Stimulated activated CD8-positive, alpha-beta memory T cell treated with anti-CD3 and anti-CD28 coated beads, Interleukin-12 subunit alpha, Interleukin-12 subunit beta, amount 100 ng/mL, for 1 hour (primary cell): ENCODE results near the gene OSBPL3.

ENCODE experiments used
- DNase-seq: peaks from one replicate; pipeline ENCODE4 v3.0.0-alpha.2; 2020; ENCODE audit warnings: low read depth

Gene OSBPL3

DNA sequence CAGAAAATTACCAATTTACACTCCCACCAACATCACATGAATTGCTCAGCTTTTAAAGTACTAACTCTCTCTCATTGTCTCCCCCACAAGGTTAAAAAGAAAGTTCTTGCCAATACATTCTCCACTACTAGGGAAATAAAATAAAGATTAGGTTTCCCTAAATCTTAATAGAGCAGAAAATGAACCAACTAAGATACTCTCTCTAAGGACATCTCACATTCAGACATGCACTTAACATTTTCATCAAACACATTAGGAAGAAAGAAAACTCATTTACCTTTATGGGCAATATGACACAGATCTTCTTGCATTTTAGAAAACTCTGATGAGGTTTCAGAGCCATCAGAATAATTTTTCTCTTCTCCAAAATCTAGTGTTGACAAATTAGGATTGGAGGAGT, 118.6 kb downstream of the OSBPL3 start:
- DNase-seq, result no peak

DNA sequence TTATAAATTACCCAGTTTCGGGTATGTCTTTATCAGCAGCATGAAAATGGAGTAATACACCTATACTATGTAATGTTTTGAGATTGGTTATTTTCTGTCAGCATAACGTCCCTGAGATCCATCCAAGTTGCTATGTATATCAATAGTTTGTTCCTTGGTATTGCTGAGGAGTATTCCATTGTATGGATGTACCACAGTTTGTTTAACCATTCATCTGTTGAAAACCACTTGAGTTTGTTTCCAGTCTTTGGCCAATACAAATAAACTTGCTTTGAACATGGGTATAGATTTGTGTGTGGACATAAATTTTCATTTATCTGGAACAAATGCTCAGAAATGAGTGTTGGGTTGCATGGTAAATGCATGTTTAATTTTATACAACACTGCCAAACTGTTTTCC, 119.4 kb downstream of the OSBPL3 start:
- DNase-seq, result no peak

DNA sequence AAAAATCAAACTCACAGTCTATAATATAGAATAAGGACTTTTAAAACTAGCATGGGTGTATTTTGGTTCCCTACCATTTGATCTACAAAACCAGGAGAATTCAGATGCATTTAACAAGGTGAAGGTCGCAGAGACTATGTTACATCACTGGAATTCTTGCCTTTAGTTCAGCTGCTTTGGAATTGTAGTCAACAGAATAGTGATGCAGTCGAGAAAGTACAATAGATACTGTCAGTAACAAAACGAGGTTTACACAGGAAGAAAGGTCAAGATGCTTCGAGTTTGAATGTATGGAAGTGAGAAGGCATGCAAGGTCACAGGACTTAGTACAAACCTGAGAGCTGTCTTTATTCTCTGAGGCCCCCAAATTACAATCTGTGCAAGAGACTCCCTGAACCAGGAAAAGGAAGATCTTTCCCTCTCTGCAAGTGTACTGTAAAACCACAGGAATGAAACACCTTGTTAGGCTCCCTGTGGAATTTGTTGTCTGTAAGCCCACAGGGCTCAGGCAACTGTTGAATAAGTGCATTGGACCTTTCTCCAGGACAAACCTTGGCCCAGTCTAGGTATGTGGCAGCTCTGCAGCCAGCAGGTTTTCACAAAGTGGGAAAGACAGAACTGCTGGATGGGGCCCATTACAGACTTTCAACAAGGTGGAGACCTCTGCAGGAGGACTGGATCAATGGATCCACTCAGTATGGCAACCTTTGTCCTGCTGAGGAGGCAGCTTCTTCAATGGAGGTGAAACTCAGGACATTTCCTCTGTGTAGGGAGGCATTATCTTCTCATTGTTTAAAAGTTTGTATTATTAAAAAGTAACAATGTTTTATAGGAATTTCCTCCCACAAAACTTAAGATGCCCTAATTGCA, 121.6 kb downstream of the OSBPL3 start:
- no peak for DNase-seq

DNA sequence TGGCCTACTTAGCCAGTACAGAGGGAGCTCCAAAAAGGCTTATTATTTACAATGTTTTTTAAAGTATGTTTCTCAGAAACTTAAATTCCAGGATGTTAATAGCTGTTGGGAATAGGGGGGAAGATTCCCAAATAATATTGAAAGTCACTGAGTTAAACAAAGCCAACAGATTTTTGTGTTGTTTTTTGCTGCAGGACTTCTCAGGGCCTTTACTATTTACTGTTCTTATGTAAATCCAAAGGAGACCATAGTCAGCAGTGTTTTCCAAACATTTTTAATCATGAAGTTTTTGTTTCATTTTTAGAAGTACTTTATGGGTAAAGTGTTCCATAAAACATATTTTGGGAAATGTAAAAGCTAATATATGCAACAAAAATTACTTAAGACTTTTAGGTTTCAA, 122.4 kb downstream of the OSBPL3 start:
- no peak for DNase-seq

DNA sequence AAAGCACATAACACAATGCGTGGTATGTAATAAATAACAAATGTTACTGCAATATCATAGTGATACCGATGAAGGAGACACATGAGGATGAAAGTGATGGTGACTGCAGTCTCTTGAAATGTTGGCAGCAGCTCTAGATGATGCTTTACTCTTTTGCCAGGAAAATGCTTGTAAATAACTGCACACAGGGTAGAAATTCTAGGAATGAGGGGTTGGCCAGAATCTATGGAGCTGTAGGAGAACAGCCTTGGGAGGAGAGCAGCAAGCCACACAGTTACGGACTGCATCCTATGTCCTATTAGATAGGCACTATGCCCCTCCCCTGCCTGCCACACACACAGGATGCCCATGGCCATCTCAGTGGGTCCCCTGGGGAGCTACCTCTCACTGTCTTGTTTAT, 125.1 kb downstream of the OSBPL3 start:
- DNase-seq, result no peak

DNA sequence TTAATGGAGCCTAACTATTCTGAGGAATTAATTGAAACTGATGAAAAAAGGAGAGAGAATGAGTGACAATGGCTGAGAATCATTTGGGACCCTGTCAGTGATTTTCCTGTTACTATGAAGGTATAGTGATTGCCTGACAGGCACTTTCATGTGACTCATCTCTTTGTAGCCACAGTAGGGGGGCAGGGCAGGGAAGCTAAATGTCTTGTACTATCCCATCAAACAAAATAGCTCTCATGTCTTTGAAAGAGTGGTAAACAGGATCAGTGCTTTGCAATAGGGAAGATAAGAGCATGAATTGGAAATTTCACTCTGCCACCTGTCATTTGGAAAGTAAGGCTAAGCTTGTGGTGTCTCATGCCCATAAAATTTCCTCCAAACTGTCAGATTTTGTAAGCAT, 128.2 kb downstream of the OSBPL3 start:
- no peak for DNase-seq

DNA sequence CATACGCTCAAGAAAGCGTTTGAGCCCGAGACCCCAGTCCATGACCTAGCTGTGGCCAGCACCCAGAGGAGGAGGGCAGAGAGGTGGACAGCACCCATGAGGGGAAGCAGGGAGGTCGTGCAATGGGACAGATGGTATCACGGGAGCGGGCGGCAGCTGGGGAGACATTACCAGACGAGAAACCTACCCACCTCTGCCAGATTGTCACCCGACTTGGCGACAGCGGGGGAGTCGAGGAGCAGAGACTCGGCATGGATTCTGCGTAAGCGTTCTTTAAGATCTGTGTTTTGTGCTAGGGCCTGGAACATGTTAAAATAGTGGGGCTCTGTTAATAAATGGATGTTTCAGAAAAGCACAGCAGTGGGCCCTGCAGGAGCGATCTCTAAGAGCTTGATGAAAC, 131.1 kb downstream of the OSBPL3 start:
- DNase-seq, result no peak

DNA sequence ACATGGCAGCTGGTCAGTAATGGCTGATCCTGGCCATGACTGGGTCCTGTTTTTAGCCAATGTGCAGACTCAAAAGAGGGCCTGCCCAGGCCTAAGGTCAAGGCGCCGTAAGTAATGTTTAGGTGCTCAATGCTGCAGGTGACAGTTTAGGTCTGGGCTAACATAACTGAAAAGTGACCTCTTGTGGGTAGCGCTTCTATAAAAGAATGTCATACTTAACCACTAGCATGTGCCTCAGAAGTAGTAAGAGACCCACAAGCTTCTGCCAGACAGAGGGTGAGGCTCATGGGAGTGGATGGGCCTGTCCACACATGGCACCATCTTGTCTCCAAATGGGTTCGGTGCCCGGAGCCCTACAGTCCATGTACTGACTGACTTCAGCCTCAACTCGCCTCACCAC, 132.2 kb downstream of the OSBPL3 start:
- no peak for DNase-seq

DNA sequence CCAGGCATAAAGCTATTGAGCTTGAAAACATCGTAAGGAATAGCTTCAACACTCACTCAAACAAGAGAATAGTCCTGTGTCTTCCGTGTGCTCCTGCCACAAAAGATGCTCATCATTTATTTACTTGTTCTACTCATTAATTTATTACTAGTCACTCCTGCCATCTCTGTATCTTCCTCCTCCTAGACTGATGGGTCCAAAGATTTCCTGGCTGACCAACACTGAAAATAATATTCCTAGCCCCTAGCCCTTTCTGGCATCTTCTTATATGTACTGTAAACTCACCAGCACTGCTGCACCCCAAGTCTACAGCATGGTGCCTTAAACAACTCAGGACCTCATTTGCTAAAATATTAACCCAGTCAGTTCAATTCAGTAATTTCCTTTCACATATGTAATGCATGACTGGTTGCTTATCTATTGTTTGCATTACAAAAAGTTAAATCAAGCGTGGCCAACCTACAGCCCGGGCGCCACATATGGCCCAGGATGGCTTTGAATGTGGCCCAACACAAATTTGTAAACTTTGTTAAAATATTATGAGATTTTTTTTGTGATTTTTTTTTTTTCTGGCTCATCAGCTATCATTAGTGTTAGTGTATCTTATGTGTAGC, 136.1 kb downstream of the OSBPL3 start:
- no peak for DNase-seq

DNA sequence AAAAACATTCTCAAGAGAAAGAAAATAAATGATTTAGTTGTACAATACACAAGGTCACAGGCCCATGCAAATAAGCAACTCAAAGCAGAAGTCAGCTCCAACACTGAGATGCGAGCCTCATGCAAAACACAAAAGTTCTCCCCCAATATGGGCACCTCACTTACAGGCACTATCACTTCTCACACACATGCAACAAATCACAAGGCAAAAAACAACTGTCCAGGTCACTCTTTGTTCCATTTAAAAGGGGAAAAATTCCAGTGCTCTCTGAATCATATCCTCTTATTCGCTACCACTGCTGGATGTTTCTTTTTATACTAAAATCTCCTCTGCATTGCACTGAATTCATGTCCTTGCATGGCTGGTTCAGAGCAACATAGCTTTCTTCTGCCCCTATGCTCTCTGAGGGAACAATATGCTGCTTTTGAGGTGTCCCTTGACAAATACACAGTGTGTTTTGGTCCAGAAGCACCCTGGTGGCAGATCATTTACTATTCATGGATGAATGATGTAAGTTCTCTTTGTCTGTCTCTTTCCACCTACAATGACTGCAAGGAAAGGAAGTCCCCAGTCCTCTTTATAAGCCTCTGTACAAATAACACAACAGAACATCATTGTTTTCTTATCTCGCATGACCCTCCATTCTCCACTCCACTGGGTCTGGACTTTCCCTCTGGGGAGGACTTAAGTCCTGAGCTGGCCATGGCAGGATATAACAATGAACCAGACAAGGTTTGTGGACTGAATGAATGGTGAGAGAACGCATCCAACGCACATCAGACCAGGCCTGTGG, 137.3 kb downstream of the OSBPL3 start:
- no peak for DNase-seq

DNA sequence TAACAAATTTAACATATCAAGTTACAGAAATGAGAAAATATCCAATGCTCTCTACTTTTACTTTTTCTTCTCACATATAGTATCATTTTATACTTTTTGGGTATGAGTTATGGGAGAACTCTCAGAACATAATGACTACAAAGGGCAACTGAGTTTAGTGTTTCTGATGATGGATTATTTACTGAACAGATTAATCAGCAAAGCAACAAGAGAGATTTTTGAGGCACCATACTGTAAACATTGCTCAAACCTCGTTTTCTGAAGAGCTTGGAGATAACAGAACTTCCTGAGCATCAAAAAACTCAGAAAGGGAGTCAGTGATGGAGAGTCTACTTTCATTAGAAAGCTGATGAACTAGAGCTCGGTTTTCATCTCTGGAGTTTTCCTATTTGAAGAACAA, 137.9 kb downstream of the OSBPL3 start:
- no peak for DNase-seq

DNA sequence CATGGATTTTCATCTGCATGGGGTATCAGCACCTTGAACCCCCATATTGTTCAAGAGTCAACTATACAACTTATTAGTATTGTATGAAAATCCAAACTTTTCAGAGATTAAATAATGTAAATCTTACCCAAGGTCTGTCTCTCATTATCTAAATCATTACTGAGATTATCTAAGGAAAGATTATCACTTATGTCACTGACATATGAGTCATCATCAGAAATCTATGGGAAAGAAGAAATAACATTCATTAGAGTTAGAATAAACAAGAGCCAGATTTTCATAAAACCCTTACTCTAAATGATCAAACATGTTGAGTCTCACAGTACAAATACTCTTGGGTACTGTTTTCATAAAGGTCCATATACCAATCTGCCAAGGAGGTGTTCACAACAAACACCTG, 139.4 kb downstream of the OSBPL3 start:
- DNase-seq, result no peak

DNA sequence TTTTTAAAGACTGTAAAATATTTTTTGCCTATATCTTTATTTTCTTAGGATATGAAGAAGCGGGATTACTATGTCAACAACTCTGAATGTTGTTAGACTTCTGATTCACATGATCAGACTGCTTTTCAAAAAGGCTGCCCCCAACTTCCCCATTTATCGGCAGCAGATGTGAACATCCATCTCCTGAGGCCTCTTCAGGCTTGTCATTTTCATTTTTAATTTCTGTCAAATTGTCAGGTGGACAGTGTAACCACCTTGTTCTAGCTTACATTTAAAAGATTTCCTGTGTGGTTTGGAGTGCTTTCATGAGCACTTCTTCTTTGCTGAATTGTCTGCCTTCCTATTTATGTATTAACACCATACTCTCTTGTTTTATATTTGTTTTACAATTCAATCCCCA, 143.9 kb downstream of the OSBPL3 start:
- DNase-seq, result no peak

DNA sequence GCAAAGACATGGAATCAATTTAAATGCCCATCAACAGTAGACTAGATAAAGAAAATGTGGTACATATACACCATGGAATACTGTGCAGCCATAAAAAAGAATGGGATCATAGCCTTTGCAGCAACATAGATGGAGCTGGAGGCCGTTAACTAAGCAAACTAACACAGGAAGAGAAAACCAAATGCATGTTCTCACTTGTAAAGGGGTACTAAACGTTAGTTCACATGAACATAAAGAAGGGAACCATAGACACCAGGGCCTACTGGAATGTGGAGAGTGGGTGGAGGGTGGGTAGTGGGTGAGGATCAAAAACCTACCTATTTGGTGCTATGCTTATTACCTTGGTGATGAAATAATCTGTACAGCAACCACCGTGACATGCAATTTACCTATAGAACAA, 144.3 kb downstream of the OSBPL3 start:
- DNase-seq, result no peak

DNA sequence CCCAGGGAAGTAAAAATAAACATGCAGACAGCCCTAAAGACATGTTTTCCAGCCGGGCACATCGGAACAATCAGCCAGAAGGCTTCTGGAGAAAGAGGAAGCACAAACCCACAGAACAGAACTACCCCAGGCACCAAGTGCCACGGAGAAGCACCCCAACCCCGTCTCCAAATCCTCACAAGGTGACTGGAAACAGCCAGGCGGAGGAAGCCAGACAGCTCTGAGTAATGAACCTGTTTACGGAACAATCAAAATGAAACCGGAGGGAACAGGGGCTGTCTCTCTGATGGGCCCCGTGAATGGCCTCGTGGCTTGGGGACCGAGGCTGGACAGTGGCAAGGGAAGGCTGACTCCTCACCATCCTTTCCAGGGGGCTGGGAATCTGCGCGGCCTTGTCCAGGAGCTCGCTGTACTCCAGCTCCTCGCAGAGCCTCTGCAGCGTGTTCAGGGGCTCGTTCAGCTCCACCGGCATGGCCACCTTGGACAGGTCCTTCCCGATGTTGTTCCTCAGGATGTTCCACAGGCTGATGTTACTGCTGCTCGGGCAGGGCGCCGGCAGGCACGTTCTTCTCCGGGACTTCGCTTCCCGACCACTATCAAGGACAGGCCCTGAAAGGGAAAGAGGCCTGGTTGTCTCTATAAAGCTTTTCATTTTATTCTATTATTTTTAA, 145.7 kb downstream of the OSBPL3 start:
- DNase-seq, result no peak

DNA sequence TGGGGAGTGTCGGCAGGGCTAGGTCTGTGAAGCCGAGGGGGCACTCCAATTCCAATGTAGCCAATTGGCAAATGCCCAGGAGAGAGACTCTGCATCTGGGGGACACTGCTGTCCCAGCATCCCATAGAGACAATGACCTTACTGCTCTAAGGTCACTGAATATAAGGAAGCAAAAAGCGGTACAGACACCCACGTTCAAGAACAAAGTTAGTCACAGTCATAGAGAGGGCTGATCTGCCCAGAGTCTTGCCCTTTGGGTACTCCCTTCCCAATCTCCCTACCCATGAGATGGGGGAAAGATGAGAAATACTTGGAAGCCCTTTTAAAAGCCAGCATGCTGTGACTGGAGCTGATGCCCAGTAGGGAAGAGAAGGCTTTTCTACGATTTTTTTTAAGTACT, 146.4 kb downstream of the OSBPL3 start:
- no peak for DNase-seq

DNA sequence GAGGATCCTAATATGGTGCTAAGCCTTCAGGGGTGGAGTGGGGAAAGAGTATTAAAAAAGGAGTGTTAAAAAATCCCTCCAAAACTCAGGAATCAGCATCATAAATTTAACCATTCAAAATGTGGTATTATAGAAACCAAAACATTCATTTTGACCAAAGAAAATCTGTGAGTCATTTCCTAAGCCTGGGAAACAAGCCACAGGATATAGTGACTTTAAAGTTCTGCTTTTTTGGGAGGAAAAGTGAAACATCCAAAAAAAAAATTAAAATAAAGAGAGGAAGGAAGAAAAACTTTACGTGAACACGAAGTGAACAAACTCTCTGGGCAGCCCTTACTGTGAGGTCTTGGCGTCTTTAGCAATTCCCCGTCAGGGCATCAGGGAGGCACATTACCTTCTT, 148.7 kb downstream of the OSBPL3 start:
- no peak for DNase-seq

DNA sequence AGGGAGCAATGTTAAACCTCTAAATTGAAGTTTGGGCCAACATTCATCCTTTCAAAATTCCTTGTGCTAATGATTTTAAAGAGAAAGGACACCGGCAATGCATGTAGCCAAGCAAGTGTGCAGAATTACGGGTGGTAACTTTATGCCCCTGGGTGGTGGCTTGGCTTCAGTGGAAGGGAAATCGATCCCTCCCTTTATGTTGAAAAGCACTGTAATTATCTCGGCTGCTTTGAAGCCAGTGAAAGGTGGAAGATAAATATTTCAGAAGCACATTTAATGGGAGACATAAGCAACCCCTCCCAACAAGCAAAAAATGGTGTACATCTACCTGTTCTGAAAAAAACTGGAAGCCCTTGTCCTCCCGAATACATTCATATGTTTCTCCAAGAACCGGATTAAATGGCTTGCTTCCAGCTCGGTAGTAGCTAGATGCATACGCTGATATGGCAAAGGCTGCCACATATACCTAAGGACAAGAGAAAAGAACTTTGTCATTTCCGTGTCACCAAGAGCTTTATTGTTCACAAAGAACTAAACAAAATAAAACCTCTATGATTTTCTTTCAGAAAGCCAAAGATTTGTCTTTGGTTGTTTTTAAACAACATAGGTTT, 149.4 kb downstream of the OSBPL3 start:
- no peak for DNase-seq

DNA sequence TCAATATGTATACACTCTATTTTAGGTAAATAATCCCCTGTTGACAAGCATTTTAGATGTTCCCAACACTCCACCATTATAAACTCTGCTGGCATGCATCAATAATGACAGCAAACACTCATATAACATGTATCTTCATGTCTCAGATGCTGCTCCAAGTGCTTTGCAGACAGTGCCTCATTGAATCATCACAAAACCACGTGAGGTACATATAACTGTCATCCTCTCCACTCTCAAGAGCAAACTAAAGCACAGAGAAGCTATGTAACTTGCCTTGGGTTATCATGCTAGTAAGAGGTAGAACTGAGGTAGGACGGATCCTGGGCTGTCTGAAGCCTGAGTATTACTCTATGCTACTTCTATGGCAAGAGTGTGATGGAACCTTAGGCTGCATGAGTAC, 150.2 kb downstream of the OSBPL3 start:
- no peak for DNase-seq

DNA sequence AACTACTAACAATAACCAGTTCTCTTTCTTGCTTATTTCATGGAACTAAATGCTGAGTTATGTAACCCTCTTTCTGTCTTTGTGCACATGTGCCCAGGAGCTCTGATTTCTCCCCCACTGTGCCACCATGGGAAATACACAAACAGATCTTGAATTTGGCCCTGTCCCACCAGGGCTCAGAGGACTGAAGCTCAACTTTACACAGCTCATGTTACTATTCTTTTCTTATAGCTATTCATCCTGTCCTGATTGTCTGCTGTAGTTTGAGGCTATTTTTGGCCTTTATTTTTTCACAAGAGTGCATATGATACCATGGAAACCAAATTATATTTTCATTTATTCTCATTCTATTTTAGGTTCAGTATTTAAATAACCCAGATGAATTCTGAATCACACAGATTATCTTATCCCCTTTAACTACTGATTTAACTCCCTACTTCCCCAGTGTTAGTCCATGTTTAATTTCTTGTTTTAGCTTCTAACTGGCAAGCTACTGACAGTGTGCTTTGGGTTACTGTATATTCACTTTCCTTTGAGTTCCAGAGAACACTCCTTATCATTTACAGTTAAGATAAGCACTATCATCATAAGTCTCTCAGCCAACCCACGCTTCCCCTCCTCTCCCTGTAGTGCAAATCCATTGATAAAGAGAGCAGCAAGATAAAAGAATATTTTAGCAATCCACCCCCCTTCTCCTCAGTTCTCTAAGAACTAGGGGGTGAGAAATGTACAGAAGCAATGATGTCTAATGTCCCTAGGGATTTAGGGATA, 150.9 kb downstream of the OSBPL3 start:
- DNase-seq, result no peak

DNA sequence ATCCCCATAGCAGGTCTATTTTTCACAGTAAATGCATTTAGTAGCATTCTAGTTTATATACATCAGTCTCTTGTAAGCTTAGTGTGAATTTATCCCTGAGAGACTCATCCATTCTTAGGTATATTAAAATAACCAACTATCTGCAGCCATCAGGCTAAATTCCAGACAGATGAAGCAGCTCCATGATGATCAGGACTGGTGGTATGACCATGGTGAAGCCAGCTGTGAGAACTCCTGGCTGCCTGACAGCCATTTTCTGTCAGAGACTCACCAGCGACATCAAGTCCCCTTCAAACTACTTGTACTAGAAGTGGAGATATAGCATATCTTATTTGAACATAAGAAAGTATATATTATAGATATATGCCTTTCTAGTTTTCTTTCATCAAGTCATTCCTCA, 152.4 kb downstream of the OSBPL3 start:
- no peak for DNase-seq
